G401.6 (cell line): ENCODE measurements around the gene EGLN1.
"Not testable (repeated sequence)": the region's sequence is repeated elsewhere in the genome, so short reads cannot be mapped to it uniquely, and the experiment has no call there.

Source experiments
- FAIRE-seq: peaks from 2 replicates; lab custom pipeline; 2012; peaks lifted over from hg19 to GRCh38; lab: Jason Lieb, UNC

EGLN1 gene

GRCh38 chr1:231357831-231358354 lies 64.2 kb downstream of the EGLN1 start:
- peak; percentile 98 for FAIRE-seq

- FAIRE-seq = no peak
Observed at GRCh38 chr1:231357187-231357772, 64.8 kb downstream of the EGLN1 start.

- no peak for FAIRE-seq
Observed at GRCh38 chr1:231355171-231355570, 66.9 kb downstream of the EGLN1 start.

GRCh38 chr1:231354330-231355020 lies 67.6 kb downstream of the EGLN1 start:
- peak; percentile 56 for FAIRE-seq

- no peak for FAIRE-seq
Observed at GRCh38 chr1:231353086-231353485, 69.0 kb downstream of the EGLN1 start.

- FAIRE-seq = no peak
Observed at GRCh38 chr1:231351816-231352215, 70.3 kb downstream of the EGLN1 start.

GRCh38 chr1:231348856-231349255 lies 73.2 kb downstream of the EGLN1 start:
- FAIRE-seq = not testable (repeated sequence)

- FAIRE-seq = no peak
Observed at GRCh38 chr1:231348442-231348841, 73.6 kb downstream of the EGLN1 start.

GRCh38 chr1:231347961-231348360 lies 74.1 kb downstream of the EGLN1 start:
- no peak for FAIRE-seq

GRCh38 chr1:231340328-231341013 lies 81.6 kb downstream of the EGLN1 start:
- no peak for FAIRE-seq

- no peak for FAIRE-seq
Observed at GRCh38 chr1:231338270-231339128, 83.6 kb downstream of the EGLN1 start, which contains the start of gene SPRTN. Gene SPRTN, plus strand, starts transcription at chr1:231338293. Its CDS starts 91 bp downstream, at chr1:231338384.

- FAIRE-seq = peak; percentile 91
Observed at GRCh38 chr1:231337472-231338269, 84.4 kb downstream of the EGLN1 start, which contains the start of gene EXOC8. Gene EXOC8, minus strand, starts transcription at chr1:231337852. Its CDS starts 107 bp downstream, at chr1:231337745.

- FAIRE-seq = no peak
Observed at GRCh38 chr1:231337043-231337471, 85.0 kb downstream of the EGLN1 start.

GRCh38 chr1:231335663-231336602 lies 86.2 kb downstream of the EGLN1 start:
- FAIRE-seq = no peak

- FAIRE-seq = no peak
Observed at GRCh38 chr1:231334952-231335351, 87.1 kb downstream of the EGLN1 start.

GRCh38 chr1:231334079-231334666 lies 87.9 kb downstream of the EGLN1 start:
- FAIRE-seq = no peak

- no peak for FAIRE-seq
Observed at GRCh38 chr1:231332761-231333160, 89.3 kb downstream of the EGLN1 start.

GRCh38 chr1:231329483-231329882 lies 92.6 kb downstream of the EGLN1 start:
- FAIRE-seq = no peak

- FAIRE-seq = no peak
Observed at GRCh38 chr1:231327617-231328016, 94.5 kb downstream of the EGLN1 start.

GRCh38 chr1:231326248-231326647 lies 95.8 kb downstream of the EGLN1 start:
- no peak for FAIRE-seq
